ENCODE results near the gene CNTN2. TPM values are rescaled to one million over a fixed set of nuclear protein-coding genes. Genes with fewer than 3 reads are reported as not detected.

Gene CNTN2
- total RNA-seq, 1 donor, result not detected

DNA sequence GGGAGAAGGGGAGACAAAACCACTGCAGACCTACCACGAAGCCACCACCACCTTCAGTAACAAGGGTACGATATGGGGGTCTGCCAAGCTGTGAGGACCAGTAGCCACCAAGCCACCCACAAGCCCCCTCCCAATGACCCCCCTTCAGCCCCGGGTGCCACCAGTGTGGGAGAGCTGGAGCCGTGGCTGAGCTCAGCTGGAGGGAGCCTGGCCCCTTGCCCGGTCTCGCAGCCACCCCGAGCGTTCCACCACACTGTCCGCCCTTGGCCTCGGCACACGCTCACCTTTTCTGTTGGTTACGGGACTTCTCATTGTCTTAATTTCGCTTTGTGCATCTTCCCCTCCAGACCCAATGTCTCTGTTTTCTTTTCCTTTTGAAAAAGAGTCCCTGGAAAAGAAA lies 26.4 kb upstream of the CNTN2 start:
- DNase-seq (ENCODE audit: insufficient read length, low spot score, missing footprints), result no peak
- no peaks in the 10 kb centered on the region for H3K36me3 ChIP-seq (ENCODE audit: insufficient read depth, low read length)
- no peaks in the 10 kb centered on the region for H3K79me2 ChIP-seq (ENCODE audit: insufficient read depth, low read length)
- no peak overlapping the region for H3K27ac ChIP-seq (ENCODE audit: low read depth, low read length)
- no peak overlapping the region for H3K4me2 ChIP-seq (ENCODE audit: insufficient read depth, low read length)
- TF ChIP-seq, protein P1, sequence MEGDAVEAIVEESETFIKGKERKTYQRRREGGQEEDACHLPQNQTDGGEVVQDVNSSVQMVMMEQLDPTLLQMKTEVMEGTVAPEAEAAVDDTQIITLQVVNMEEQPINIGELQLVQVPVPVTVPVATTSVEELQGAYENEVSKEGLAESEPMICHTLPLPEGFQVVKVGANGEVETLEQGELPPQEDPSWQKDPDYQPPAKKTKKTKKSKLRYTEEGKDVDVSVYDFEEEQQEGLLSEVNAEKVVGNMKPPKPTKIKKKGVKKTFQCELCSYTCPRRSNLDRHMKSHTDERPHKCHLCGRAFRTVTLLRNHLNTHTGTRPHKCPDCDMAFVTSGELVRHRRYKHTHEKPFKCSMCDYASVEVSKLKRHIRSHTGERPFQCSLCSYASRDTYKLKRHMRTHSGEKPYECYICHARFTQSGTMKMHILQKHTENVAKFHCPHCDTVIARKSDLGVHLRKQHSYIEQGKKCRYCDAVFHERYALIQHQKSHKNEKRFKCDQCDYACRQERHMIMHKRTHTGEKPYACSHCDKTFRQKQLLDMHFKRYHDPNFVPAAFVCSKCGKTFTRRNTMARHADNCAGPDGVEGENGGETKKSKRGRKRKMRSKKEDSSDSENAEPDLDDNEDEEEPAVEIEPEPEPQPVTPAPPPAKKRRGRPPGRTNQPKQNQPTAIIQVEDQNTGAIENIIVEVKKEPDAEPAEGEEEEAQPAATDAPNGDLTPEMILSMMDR (IDR thresholded peaks at IDR 0.05; ENCODE audit: extremely low read depth, low read depth, low read length), result no peak
- H3K27me3 ChIP-seq (ENCODE audit: insufficient read depth, low read length), result no peaks in the 10 kb centered on the region
- no peak overlapping the region for H3K4me3 ChIP-seq (ENCODE audit: insufficient read depth, low read length)
- H3K9me3 ChIP-seq (ENCODE audit: low read depth, low read length), result no peaks in the 10 kb centered on the region
- no peaks in the 10 kb centered on the region for H4K20me1 ChIP-seq (ENCODE audit: insufficient read depth, low read length)
- H3K4me1 ChIP-seq (ENCODE audit: insufficient read depth, low read length), result peaks cover 12% of the 10 kb centered on the region
- no peak overlapping the region for H2AFZ ChIP-seq (ENCODE audit: low read length)

DNA sequence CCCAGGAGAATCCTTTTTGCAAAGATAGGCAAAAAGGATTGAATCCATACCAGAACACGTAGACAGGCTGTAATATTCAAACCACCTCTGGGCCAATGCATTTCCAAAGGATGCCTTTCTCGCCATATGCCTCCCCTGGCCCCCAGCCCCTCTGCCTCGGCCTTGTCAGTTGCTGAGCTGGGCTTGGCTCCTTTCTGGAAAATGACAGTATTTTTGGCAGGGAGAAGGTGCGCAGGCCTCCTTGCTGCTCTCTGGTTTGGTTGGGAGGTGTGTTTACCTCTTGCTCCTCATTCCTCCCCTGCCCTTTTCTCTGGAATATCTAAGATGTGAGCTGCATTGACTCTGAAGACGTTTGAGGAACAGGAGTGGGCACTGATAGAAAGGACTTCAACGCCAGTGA lies 26.0 kb upstream of the CNTN2 start:
- peaks cover 12% of the 10 kb centered on the region for H3K4me1 ChIP-seq (ENCODE audit: insufficient read depth, low read length)
- H3K27me3 ChIP-seq (ENCODE audit: insufficient read depth, low read length), result no peaks in the 10 kb centered on the region
- no peak for DNase-seq (ENCODE audit: insufficient read length, low spot score, missing footprints)
- no peak overlapping the region for H3K27ac ChIP-seq (ENCODE audit: low read depth, low read length)
- H4K20me1 ChIP-seq (ENCODE audit: insufficient read depth, low read length), result no peaks in the 10 kb centered on the region
- no peak overlapping the region for H3K4me3 ChIP-seq (ENCODE audit: insufficient read depth, low read length)
- no peak overlapping the region for H2AFZ ChIP-seq (ENCODE audit: low read length)
- no peaks in the 10 kb centered on the region for H3K36me3 ChIP-seq (ENCODE audit: insufficient read depth, low read length)
- H3K4me2 ChIP-seq (ENCODE audit: insufficient read depth, low read length), result no peak overlapping the region
- H3K79me2 ChIP-seq (ENCODE audit: insufficient read depth, low read length), result no peaks in the 10 kb centered on the region
- H3K9me3 ChIP-seq (ENCODE audit: low read depth, low read length), result no peaks in the 10 kb centered on the region
- TF ChIP-seq, protein P1 (IDR thresholded peaks at IDR 0.05; ENCODE audit: extremely low read depth, low read depth, low read length), result no peak

DNA sequence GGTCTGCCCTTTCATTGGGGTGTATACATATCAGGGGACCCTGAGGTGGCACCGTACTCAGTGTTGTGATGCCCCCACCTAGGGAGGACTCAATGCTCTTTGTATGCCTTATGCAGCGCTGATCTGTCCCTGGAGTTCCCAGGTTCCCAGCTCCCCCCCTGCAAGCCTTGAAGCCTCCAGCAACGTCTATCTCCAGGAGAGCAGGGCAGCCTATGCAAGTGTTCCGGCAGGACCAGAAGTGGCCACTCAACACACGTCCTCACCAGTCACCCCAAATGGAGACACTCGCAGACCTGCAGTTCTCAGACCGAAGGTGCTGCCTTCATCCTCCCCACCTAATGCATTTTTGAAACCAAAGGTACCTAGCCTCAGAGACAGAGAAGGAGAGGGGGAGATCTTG lies 25.2 kb upstream of the CNTN2 start:
- TF ChIP-seq, protein P1 (IDR thresholded peaks at IDR 0.05; ENCODE audit: extremely low read depth, low read depth, low read length), result no peak
- H3K36me3 ChIP-seq (ENCODE audit: insufficient read depth, low read length), result no peaks in the 10 kb centered on the region
- no peaks in the 10 kb centered on the region for H4K20me1 ChIP-seq (ENCODE audit: insufficient read depth, low read length)
- no peak overlapping the region for H3K27ac ChIP-seq (ENCODE audit: low read depth, low read length)
- H3K4me3 ChIP-seq (ENCODE audit: insufficient read depth, low read length), result no peak overlapping the region
- no peaks in the 10 kb centered on the region for H3K27me3 ChIP-seq (ENCODE audit: insufficient read depth, low read length)
- H3K79me2 ChIP-seq (ENCODE audit: insufficient read depth, low read length), result no peaks in the 10 kb centered on the region
- H3K9me3 ChIP-seq (ENCODE audit: low read depth, low read length), result no peaks in the 10 kb centered on the region
- no peak overlapping the region for H3K4me2 ChIP-seq (ENCODE audit: insufficient read depth, low read length)
- H3K4me1 ChIP-seq (ENCODE audit: insufficient read depth, low read length), result peaks cover 12% of the 10 kb centered on the region
- no peak overlapping the region for H2AFZ ChIP-seq (ENCODE audit: low read length)
- no peak for DNase-seq (ENCODE audit: insufficient read length, low spot score, missing footprints)

DNA sequence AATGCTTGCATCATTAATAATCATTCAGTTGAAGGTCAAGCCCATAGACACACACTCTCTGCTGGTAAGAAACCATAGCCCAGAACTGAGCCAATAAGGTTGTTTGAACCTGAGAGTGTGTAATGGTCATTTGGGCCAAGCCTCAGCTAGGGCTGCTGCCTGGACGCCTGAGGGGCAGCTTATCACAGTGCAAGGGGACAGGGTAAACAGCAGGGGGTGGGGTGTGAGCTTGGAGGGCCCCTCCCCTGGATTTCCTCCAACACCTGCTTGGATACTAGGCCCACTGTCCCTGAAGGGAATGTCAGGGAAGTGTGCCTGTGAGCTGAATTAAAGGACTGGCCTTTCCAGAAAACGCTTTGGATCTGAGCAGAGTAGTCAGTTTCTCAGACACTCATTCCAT lies 24.6 kb upstream of the CNTN2 start:
- TF ChIP-seq, protein P1 (IDR thresholded peaks at IDR 0.05; ENCODE audit: extremely low read depth, low read depth, low read length), result no peak
- Histone ChIP-seq H3K27me3 (ENCODE audit: insufficient read depth, low read length) (peaks cover 3% of the 10 kb centered on the region), H3K9me3 (ENCODE audit: low read depth, low read length) (no peaks in the 10 kb centered on the region), H2AFZ (ENCODE audit: low read length) (no peak overlapping the region), H3K4me2 (ENCODE audit: insufficient read depth, low read length) (no peak overlapping the region), H3K27ac (ENCODE audit: low read depth, low read length) (no peak overlapping the region), H3K36me3 (ENCODE audit: insufficient read depth, low read length) (no peaks in the 10 kb centered on the region), H4K20me1 (ENCODE audit: insufficient read depth, low read length) (no peaks in the 10 kb centered on the region), H3K4me3 (ENCODE audit: insufficient read depth, low read length) (no peak overlapping the region), H3K79me2 (ENCODE audit: insufficient read depth, low read length) (no peaks in the 10 kb centered on the region), H3K4me1 (ENCODE audit: insufficient read depth, low read length) (peaks cover 8% of the 10 kb centered on the region)
- DNase-seq (ENCODE audit: insufficient read length, low spot score, missing footprints), result no peak
